ENCODE measurements around the gene TIMP4. TPM values are rescaled to one million over a fixed set of nuclear protein-coding genes. Genes with fewer than 3 reads are reported as not detected.

The TIMP4 gene
- total RNA-seq, 1 experiment from 2014 or later = not detected

DNA sequence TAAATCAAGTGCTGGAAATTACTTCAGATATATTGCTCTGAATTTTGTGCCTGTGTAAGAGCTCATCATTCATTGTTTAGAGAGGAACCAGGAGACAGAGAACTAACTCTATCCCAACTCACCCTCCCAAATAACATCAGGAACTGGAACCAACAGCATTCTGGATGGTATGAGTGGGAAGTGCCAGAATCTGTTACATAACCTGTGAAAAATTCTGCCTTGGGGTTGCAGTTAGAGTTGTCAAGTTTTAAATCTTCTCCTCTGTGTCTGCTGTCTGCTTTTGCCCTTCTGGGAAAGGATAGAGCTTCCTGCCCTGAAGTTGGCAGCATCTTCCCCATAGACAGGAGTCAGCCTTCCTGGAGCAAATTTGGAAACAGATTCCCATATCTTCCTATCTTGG is 41.2 kb downstream of the TIMP4 start:
- Histone ChIP-seq H3K9me3 (replicated peaks) (no peaks in the 10 kb centered on the region), H3K27ac (no peak overlapping the region), H3K4me3 (no peak overlapping the region), H3K27me3 (no peaks in the 10 kb centered on the region), H3K36me3 (no peaks in the 10 kb centered on the region), H3K4me1 (no peaks in the 10 kb centered on the region)
- no peak for DNase-seq

DNA sequence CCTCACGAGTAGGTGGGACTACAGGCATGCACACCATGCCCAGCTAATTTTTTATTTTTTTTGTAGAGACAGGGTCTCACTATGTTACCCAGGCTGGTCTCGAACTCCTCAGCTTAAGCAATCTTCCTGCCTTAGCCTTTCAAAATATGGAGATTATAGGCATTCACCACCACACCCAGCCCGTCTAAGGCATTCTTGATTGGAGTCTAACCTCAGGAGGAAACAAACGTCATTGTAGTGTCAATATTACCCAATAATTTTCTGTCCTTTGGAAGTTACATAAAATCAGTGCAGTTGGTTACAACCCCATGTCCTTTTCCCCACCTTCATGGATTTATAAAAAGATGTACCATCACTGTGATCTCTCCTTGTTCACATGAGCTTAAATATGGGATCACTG is 41.8 kb downstream of the TIMP4 start:
- no peak for DNase-seq
- no peak overlapping the region for H3K27ac ChIP-seq
- no peak overlapping the region for H3K4me3 ChIP-seq
- H3K9me3 ChIP-seq (replicated peaks) = no peaks in the 10 kb centered on the region
- H3K4me1 ChIP-seq = no peaks in the 10 kb centered on the region
- no peaks in the 10 kb centered on the region for H3K27me3 ChIP-seq
- no peaks in the 10 kb centered on the region for H3K36me3 ChIP-seq

DNA sequence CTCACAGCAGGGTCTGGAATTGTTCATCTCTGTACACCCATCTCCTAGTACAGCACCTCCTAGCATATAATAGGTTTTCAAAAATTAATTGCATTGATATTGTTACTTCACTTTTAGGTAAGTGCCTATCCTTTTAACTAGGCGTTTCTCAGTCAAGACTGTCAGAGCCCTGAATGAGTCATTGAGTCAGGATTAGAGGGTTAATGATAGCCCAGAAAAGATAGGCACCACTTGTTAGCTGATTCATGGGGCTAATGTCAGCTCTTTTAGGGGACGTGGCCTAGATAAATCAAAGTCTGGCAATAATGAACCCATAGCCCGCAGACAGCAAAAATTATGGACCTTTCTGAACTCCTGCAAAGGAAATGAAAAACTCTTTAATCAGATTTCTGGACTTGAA is 42.9 kb downstream of the TIMP4 start:
- Histone ChIP-seq H3K27me3 (no peaks in the 10 kb centered on the region), H3K4me1 (no peaks in the 10 kb centered on the region), H3K36me3 (no peaks in the 10 kb centered on the region), H3K27ac (no peak overlapping the region), H3K4me3 (no peak overlapping the region), H3K9me3 (replicated peaks) (no peaks in the 10 kb centered on the region)
- DNase-seq = no peak

DNA sequence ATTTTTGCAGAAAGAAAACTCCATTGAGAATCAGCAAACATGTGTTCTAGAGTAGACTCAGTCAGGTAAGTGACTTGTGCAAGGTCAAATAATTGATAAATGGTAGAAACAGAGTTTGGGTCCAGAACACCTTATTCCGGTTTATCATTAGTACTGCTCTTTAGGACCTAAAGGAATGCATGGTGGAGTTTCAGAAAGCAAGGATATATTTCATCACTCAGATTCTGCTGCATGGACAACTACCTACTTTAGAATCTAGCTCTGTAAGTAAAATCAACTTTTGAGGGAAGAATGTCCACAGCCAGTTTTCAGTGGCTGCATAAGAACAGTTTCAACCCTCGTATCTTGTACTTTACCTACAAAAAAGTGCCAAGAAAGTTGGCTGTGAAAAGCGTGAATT is 43.6 kb downstream of the TIMP4 start:
- no peak for DNase-seq
- Histone ChIP-seq H3K27me3 (no peaks in the 10 kb centered on the region), H3K36me3 (no peaks in the 10 kb centered on the region), H3K9me3 (replicated peaks) (no peaks in the 10 kb centered on the region), H3K27ac (no peak overlapping the region), H3K4me3 (no peak overlapping the region), H3K4me1 (no peaks in the 10 kb centered on the region)

DNA sequence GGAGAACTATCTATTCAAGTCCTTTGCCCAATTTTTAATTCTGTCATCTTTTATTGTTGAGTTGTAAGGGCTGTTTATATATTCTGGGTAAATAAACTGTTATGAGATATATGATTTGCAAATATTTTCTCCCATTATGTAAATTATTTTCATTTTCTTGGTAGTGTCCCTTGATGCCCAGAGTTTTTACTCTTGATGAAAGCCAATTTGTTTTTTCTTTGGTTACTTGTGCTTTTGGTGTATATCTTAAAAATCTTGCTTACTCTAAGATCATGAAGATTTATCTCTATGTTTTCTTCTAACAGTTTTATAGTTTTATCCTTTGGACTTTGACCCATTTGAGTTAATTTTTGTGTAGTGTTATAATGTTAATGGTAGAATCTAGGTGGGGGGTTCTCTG is 44.5 kb downstream of the TIMP4 start:
- no peaks in the 10 kb centered on the region for H3K36me3 ChIP-seq
- no peak overlapping the region for H3K4me3 ChIP-seq
- no peaks in the 10 kb centered on the region; the same call in 1 of the 2 replicates for H3K9me3 ChIP-seq (replicated peaks)
- H3K4me1 ChIP-seq = no peaks in the 10 kb centered on the region
- no peak overlapping the region for H3K27ac ChIP-seq
- no peaks in the 10 kb centered on the region for H3K27me3 ChIP-seq
- no peak for DNase-seq

DNA sequence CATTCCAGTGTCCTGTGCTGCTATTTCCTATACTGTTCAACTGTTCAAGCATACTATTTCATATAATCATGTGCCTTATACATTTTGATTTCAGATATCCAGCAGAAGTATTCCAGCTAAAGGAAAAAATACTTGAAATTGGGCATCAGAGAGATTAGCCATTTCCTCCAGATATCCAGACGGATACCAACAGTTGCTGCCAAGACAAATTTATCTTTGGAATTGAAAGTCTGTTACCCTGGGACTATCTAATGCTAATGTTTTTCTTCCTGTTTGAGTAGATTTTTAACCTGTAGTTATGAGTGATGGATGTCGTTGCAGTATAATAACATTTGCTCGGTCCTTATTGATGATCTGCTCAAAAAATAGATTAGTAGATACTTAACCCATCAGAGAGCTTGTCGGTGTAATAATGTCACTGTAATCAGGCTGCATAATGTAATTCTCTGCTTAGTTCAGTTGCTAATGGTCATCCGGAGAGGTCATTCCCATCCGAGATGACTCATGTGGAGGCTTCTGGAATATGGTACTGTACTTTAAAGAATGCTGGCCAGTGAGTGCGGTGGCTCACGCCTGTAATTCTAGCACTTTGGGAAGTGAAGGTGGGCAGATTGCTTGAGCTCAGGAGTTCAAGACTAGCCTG is 51.5 kb downstream of the TIMP4 start:
- no peaks in the 10 kb centered on the region for H3K4me1 ChIP-seq
- H3K4me3 ChIP-seq = no peak overlapping the region
- H3K36me3 ChIP-seq = no peaks in the 10 kb centered on the region
- H3K27me3 ChIP-seq = peaks cover 3% of the 10 kb centered on the region; the same call in 1 of the 2 replicates
- no peaks in the 10 kb centered on the region; the same call in 1 of the 2 replicates for H3K9me3 ChIP-seq (replicated peaks)
- no peak for DNase-seq
- no peak overlapping the region for H3K27ac ChIP-seq

Other genes starting within 250 kb of the TIMP4 start
- gene SYN2, start 154.5 kb downstream of the TIMP4 start, total RNA-seq (2014; rRNA removed; shearing (Covaris generic)) = not detected in 2 replicates
- 0.06 and 0.08 TPM in 2 replicates for gene PPARG, start 130.2 kb upstream of the TIMP4 start, total RNA-seq (2014; rRNA removed; shearing (Covaris generic))